Transverse colon (tissue), 4 donors: ENCODE data around the gene LEPROT. TPM values are rescaled to one million over a fixed set of nuclear protein-coding genes. Genes with fewer than 3 reads are reported as not detected.

Experiments used
- DNase-seq: peaks from one replicate; pipeline ENCODE4 v3.0.0-alpha.2; 2019
- H3K27ac ChIP-seq, 4 donors: fragments of 200-600 bp; sonication (generic); 2 replicates each; pipeline ENCODE4 v1.5.1; 2016 to 2018; ENCODE audit warnings: inconsistent platforms in 4 of 4
- H3K27me3 ChIP-seq: fragments of 200-600 bp; sonication (generic); 2 replicates; pipeline ENCODE4 v1.5.1; 2017; ENCODE audit warnings: inconsistent platforms
- H3K36me3 ChIP-seq, 4 donors: fragments of 200-600 bp; sonication (generic); 2 replicates each; pipeline ENCODE4 v1.5.1; 2017 to 2019; ENCODE audit warnings: inconsistent platforms in 4 of 4
- H3K4me1 ChIP-seq, 4 donors: fragments of 200-600 bp; sonication (generic); 2 replicates each; pipeline ENCODE4 v1.5.1; 2017 to 2020; ENCODE audit warnings: inconsistent platforms in 4 of 4
- H3K4me3 ChIP-seq, 4 donors: fragments of 200-600 bp; sonication (generic); 1 replicate in 1 of 4; 2 replicates in 3 of 4; pipeline versions ENCODE4 v1.5.1 to v1.6.1; 2017 to 2019; ENCODE audit warnings: inconsistent platforms in 4 of 4
- H3K9me3 ChIP-seq, 2 donors: fragments of 200-600 bp; sonication (generic); 2 replicates each; pipeline ENCODE4 v1.5.1; 2017 to 2019; ENCODE audit warnings: inconsistent platforms in 2 of 2
- CTCF ChIP-seq, 5 experiments: fragments of 200-600 bp in 3 of 5; fragments of 450-650 bp in 2 of 5; sonication (generic) in 3 of 5; IDR thresholded peaks; 1 replicate in 2 of 5; 2 replicates in 3 of 5; pipeline ENCODE4 v1.5.1; 2016 to 2017; ENCODE audit warnings: antibody characterized with exemption in 5 of 5, inconsistent platforms in 3 of 5, mild to moderate bottlenecking in 2 of 5, moderate library complexity in 1 of 5
- EP300 ChIP-seq: sonication (generic); formaldehyde crosslinking; IDR thresholded peaks from one replicate; pipeline ENCODE4 v1.6.1; 2017; ENCODE audit warnings: antibody characterized with exemption, low read depth
- POLR2A ChIP-seq: fragments of 450-650 bp; IDR thresholded peaks from one replicate; pipeline ENCODE4 v1.6.1; 2016; ENCODE audit warnings: antibody characterized with exemption, mild to moderate bottlenecking, moderate library complexity
- POLR2AphosphoS5 ChIP-seq, 3 donors: sonication (generic); formaldehyde crosslinking; IDR thresholded peaks; one replicate each; pipeline ENCODE4 v1.6.1; 2016; ENCODE audit warnings: antibody characterized with exemption in 3 of 3
- WGBS, 2 donors: methylation state at CpG; one replicate each; pipeline ENCODE4 v1.1.5; 2018; ENCODE audit warnings: low coverage in 1 of 2; 5-methylcytosine and 5-hydroxymethylcytosine counted together
- in situ Hi-C, 4 donors: fragments of 200-750 bp; cut with MboI; loops; one replicate each; pipeline versions ENCODE4 v1.15.0 to v1.15.1; 2017; ENCODE audit warnings: low sequenced_read_pairs in 3 of 4, low pct_ligation_motif_present in 1 of 4, low pct_unique_long_range_greater_than_20kb in 1 of 4
- intact Hi-C: fragments of 100-400 bp; cut with DNase I; formaldehyde crosslinking; loops from one replicate; pipeline ENCODE4 v1.15.1; 2023; ENCODE audit warnings: low total_unique reads
- total RNA-seq, 4 donors: library from RNA; depleted of rRNA; stranded (reverse); fragments of >200 nt; gene quantifications; one replicate each; pipeline ENCODE4 v1.1.0, GENCODE V29; 2016

Gene LEPROT
- total RNA-seq, 4 donors from 2014 or later, result 14.1 to 69.4 (median 36.6) TPM

- TF ChIP-seq POLR2AphosphoS5 (IDR thresholded peaks at IDR 0.05) (no peak), POLR2A (no peak), EP300 (no peak), CTCF (IDR thresholded peaks at IDR 0.05) (no peak)
- no peaks in the 10 kb centered on the region for H3K4me1 ChIP-seq
- H3K9me3 ChIP-seq, result no peaks in the 10 kb centered on the region
- in situ Hi-C loops, result loop anchor here in 2 of 4 donors (25.0 kb wide), 2 partner anchors 318 to 343 kb away; no protein-coding TSS in a partner anchor
- no peak for DNase-seq
- H3K36me3 ChIP-seq, result no peaks in the 10 kb centered on the region
- H3K27ac ChIP-seq, result no peak overlapping the region
- intact Hi-C loops, result no loop called here
- no peak overlapping the region for H3K4me3 ChIP-seq
- H3K27me3 ChIP-seq, result no peaks in the 10 kb centered on the region
Measured at GRCh38 chr1:65404941-65405340, 15.5 kb upstream of the LEPROT start.

GRCh38 chr1:65407877-65408276 lies 12.6 kb upstream of the LEPROT start:
- H3K27ac ChIP-seq, result no peak overlapping the region
- H3K4me3 ChIP-seq, result no peak overlapping the region
- intact Hi-C loops, result no loop called here
- no peaks in the 10 kb centered on the region for H3K9me3 ChIP-seq
- 60 to 65% methylated on average over 2 of the region's 2 CpGs for WGBS, 2 donors
- in situ Hi-C loops, result loop anchor here in 2 of 4 donors (25.0 kb wide), 2 partner anchors 321 to 346 kb away; no protein-coding TSS in a partner anchor
- H3K4me1 ChIP-seq, result no peaks in the 10 kb centered on the region
- no peaks in the 10 kb centered on the region for H3K27me3 ChIP-seq
- no peaks in the 10 kb centered on the region for H3K36me3 ChIP-seq
- TF ChIP-seq POLR2AphosphoS5 (IDR thresholded peaks at IDR 0.05) (no peak), EP300 (no peak), CTCF (IDR thresholded peaks at IDR 0.05) (no peak), POLR2A (no peak)
- no peak for DNase-seq

- in situ Hi-C loops, result loop anchor here in 2 of 4 donors (25.0 kb wide), 2 partner anchors 322 to 347 kb away; no protein-coding TSS in a partner anchor
- intact Hi-C loops, result no loop called here
- Histone ChIP-seq H3K27ac (no peak overlapping the region), H3K27me3 (no peaks in the 10 kb centered on the region), H3K9me3 (no peaks in the 10 kb centered on the region), H3K4me1 (no peaks in the 10 kb centered on the region), H3K36me3 (no peaks in the 10 kb centered on the region), H3K4me3 (no peak overlapping the region)
- no peak for DNase-seq
- no peak for TF ChIP-seq POLR2A
- TF ChIP-seq POLR2AphosphoS5 (IDR thresholded peaks at IDR 0.05), result no peak
- TF ChIP-seq CTCF (IDR thresholded peaks at IDR 0.05), result no peak
- TF ChIP-seq EP300, result no peak
- WGBS, 2 donors, result 65 to 90% methylated on average over 1 of the region's 1 CpG
Measured at GRCh38 chr1:65409314-65409713, 11.2 kb upstream of the LEPROT start.

- Histone ChIP-seq H3K36me3 (no peaks in the 10 kb centered on the region), H3K9me3 (no peaks in the 10 kb centered on the region), H3K27me3 (no peaks in the 10 kb centered on the region), H3K4me3 (no peak overlapping the region), H3K27ac (no peak overlapping the region), H3K4me1 (no peaks in the 10 kb centered on the region)
- no peak for TF ChIP-seq POLR2AphosphoS5 (IDR thresholded peaks at IDR 0.05)
- no peak for TF ChIP-seq CTCF (IDR thresholded peaks at IDR 0.05)
- TF ChIP-seq POLR2A, result no peak
- TF ChIP-seq EP300, result no peak
- intact Hi-C loops (no loop called here), in situ Hi-C loops (loop anchor here in 2 of 4 donors (25.0 kb wide), 2 partner anchors 323 to 348 kb away; no protein-coding TSS in a partner anchor)
- WGBS, 2 donors, result 89 to 93% methylated on average over 4 of the region's 4 CpGs
- DNase-seq, result no peak
Measured at GRCh38 chr1:65409816-65410326, 10.6 kb upstream of the LEPROT start.
